Epithelial cell of esophagus (primary cell): ENCODE data around the gene LUZP1.

ENCODE experiments used
- DNase-seq: peaks from one replicate; pipeline ENCODE4 v3.0.0; 2010; ENCODE audit warnings: low read depth
- H3K4me3 ChIP-seq: 2 replicates; pipeline ENCODE4 v1.5.1; 2011; ENCODE audit warnings: mild to moderate bottlenecking, low read length, control low read depth
- TF ChIP-seq, protein P1 (sequence below): IDR thresholded peaks from 2 replicates; pipeline ENCODE4 v1.5.1; 2011; ENCODE audit warnings: low read depth, mild to moderate bottlenecking, low read length, control low read depth, inconsistent platforms; ENCODE audit not compliant: insufficient read depth; ENCODE audit errors: missing control alignments

Gene LUZP1

GRCh38 chr1:23168079-23168444 lies 594 bp downstream of the LUZP1 start:
- peak overlapping the region; percentile 95 for H3K4me3 ChIP-seq
- TF ChIP-seq, protein P1, sequence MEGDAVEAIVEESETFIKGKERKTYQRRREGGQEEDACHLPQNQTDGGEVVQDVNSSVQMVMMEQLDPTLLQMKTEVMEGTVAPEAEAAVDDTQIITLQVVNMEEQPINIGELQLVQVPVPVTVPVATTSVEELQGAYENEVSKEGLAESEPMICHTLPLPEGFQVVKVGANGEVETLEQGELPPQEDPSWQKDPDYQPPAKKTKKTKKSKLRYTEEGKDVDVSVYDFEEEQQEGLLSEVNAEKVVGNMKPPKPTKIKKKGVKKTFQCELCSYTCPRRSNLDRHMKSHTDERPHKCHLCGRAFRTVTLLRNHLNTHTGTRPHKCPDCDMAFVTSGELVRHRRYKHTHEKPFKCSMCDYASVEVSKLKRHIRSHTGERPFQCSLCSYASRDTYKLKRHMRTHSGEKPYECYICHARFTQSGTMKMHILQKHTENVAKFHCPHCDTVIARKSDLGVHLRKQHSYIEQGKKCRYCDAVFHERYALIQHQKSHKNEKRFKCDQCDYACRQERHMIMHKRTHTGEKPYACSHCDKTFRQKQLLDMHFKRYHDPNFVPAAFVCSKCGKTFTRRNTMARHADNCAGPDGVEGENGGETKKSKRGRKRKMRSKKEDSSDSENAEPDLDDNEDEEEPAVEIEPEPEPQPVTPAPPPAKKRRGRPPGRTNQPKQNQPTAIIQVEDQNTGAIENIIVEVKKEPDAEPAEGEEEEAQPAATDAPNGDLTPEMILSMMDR: no peak
- no peak for DNase-seq

GRCh38 chr1:23167353-23168078 lies 1.1 kb downstream of the LUZP1 start:
- H3K4me3 ChIP-seq: peak overlapping the region; percentile 95
- TF ChIP-seq, protein P1: no peak
- peak; percentile 87 for DNase-seq

DNA sequence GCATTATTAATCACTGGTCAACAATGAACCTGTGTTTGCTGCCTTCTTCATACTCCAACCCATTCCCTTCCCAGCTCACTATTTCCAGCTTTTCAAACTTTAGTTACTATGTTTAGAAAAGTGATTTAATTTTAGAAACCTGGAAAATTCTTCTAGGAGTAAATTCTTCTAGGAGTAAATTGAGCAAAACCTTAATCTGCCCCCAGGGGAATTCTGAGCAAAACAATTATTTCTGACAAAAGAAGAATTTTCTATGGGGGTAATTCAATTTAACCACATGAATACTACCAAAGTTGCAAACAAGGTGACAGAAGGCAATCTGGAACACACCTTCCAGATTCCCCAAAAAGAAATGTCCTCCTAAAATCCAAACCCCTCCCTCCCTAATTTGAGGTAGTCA lies 1.8 kb downstream of the LUZP1 start:
- H3K4me3 ChIP-seq: peak overlapping the region; percentile 95
- no peak for DNase-seq
- TF ChIP-seq, protein P1: no peak

GRCh38 chr1:23163395-23163794 lies 5.3 kb downstream of the LUZP1 start:
- no peak for DNase-seq
- no peak overlapping the region for H3K4me3 ChIP-seq
- TF ChIP-seq, protein P1: no peak

DNA sequence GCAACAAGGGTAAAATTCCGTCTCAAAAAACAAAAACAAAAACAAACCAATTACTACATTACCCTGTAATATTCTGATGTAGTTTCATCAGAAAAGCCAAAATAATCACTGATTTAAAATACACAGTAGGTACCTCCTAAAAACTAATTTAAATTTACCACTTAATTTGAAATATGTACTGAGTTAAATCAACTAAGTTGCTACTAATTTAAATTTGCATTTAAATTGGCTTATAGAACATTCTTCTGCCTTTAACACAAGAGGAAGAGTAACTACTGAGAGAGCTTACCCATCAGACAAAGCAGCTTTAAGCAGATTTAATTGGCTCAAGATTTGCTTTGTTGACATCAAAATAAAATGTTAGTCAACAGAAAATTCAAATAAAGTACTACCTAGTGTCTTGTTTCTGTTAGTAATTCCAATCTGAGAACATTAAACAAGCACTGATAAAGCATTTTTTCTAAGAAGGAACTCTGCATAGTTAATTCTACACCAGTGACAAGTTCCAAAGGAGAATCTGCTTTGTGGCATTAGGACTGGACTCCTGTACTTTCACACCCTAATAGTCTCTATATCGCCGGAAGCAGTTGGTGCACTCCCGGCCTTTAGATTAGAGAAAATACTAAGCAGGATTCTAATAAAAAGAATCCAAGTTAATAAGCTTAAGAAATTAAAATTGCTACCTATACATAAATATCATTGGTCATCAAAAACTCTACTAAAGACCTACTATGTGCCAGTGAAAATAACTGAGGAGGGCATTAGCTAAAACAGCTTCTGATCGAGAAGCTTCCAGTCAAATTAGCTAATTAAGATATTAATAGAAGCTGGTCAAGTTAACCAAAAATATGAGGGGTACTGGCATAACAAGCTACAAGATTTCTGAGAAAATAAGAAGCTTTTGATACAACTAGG lies 8.4 kb downstream of the LUZP1 start:
- H3K4me3 ChIP-seq: no peak overlapping the region
- DNase-seq: no peak
- TF ChIP-seq, protein P1: no peak

DNA sequence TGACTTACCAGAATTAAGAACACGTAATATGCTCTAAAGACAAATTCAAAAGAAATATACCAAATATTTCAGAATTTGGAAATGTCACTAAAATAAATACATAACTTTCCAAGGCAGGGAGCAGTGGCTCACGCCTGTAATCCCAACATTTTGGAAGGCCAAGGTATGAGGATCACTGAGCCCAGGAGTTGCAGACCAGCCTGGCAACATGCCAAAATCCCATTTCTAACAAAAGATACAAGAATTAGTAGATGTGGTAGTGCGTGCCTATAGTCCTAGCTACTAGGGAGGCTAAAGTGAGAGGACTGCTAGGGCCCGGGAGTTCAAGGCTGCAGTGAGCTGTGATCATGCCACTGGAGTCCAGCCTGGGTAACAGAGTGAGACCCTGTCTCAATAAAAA lies 11.7 kb downstream of the LUZP1 start:
- TF ChIP-seq, protein P1: no peak
- DNase-seq: no peak
- no peak overlapping the region for H3K4me3 ChIP-seq
